SH-SY5Y (cell line): ENCODE measurements around the gene CENPO.

Source experiments
- GATA2 ChIP-seq: IDR thresholded peaks from 2 replicates; pipeline ENCODE4 v1.6.1; 2011; ENCODE audit warnings: mild to moderate bottlenecking, low read depth, low read length
- GATA3 ChIP-seq: IDR thresholded peaks from 2 replicates; pipeline ENCODE4 v1.6.1; 2011; ENCODE audit warnings: low read depth, mild to moderate bottlenecking, low read length, moderate library complexity

GRCh38 chr2:24749069-24749691 lies 44.0 kb upstream of the CENPO start:
- no peak for TF ChIP-seq GATA2
- TF ChIP-seq GATA3, result no peak
